22Rv1 (cell line): ENCODE measurements around the gene GABRG3.

ENCODE experiments used
- H3K27ac ChIP-seq: fragments of 450-650 bp; 2 replicates; pipeline ENCODE4 v1.5.1; 2017
- CTCF ChIP-seq: fragments of 450-650 bp; IDR thresholded peaks from 2 replicates; pipeline ENCODE4 v1.5.1; 2017; ENCODE audit warnings: mild to moderate bottlenecking
- ZFX ChIP-seq: fragments of 450-650 bp; IDR thresholded peaks from 2 replicates; pipeline ENCODE4 v1.6.1; 2017; ENCODE audit warnings: antibody characterized with exemption, borderline replicate concordance

Gene GABRG3

GRCh38 chr15:26970712-26971210 is at the start of gene GABRG3:
Gene GABRG3, plus strand, starts transcription at chr15:26971181.
- no peak for TF ChIP-seq ZFX
- TF ChIP-seq CTCF, result no peak
- H3K27ac ChIP-seq, result no peak within 1 kb of the TSS

GRCh38 chr15:26921433-26921832 is 49.5 kb upstream of the GABRG3 start:
- no peak overlapping the region for H3K27ac ChIP-seq
- TF ChIP-seq CTCF (no peak), ZFX (no peak)

GRCh38 chr15:26926081-26926480 is 44.9 kb upstream of the GABRG3 start:
- H3K27ac ChIP-seq, result no peak overlapping the region
- TF ChIP-seq ZFX (no peak), CTCF (no peak)

- no peak overlapping the region for H3K27ac ChIP-seq
- no peak for TF ChIP-seq ZFX
- TF ChIP-seq CTCF, result no peak
These were observed 42.9 kb upstream of the GABRG3 start for GRCh38 chr15:26928051-26928450.

GRCh38 chr15:26929588-26929987 is 41.4 kb upstream of the GABRG3 start:
- TF ChIP-seq CTCF (no peak), ZFX (no peak)
- H3K27ac ChIP-seq, result no peak overlapping the region

GRCh38 chr15:26934848-26935247 is 36.1 kb upstream of the GABRG3 start:
- H3K27ac ChIP-seq, result no peak overlapping the region
- TF ChIP-seq ZFX (no peak), CTCF (no peak)

GRCh38 chr15:26935322-26935721 is 35.7 kb upstream of the GABRG3 start:
- no peak overlapping the region for H3K27ac ChIP-seq
- no peak for TF ChIP-seq CTCF
- TF ChIP-seq ZFX, result no peak
